T-helper 1 cell (primary cell): ENCODE data around the gene MYZAP.
A peak's percentile ranks its signal among the peaks of the same experiment; 100 is the strongest.

Source experiments
- DNase-seq, 5 donors: peaks; one replicate each; pipeline ENCODE4 v3.0.0-alpha.2; 2012 to 2020

The MYZAP gene

GRCh38 chr15:57705746-57706404 is 114.2 kb downstream of the MYZAP start:
- no peak for DNase-seq

GRCh38 chr15:57706405-57707209 is 114.9 kb downstream of the MYZAP start, which contains the start of gene POLR2M:
POLR2M (plus strand) TSS chr15:57706714; CDS start chr15:57706843, 129 bp downstream.
- peak; percentile 74 to 96 (median 86) for DNase-seq

GRCh38 chr15:57708047-57708446 is 116.3 kb downstream of the MYZAP start:
- no peak for DNase-seq

- no peak for DNase-seq
These were observed 126.6 kb downstream of the MYZAP start for GRCh38 chr15:57718309-57718708.

- no peak for DNase-seq
These were observed 129.2 kb downstream of the MYZAP start for GRCh38 chr15:57720867-57721266.

- DNase-seq, result no peak
These were observed 134.7 kb downstream of the MYZAP start for GRCh38 chr15:57726411-57726810.

GRCh38 chr15:57727031-57727430 is 135.3 kb downstream of the MYZAP start:
- DNase-seq, result no peak

GRCh38 chr15:57728436-57728835 is 136.7 kb downstream of the MYZAP start:
- no peak for DNase-seq

GRCh38 chr15:57730876-57731275 is 139.2 kb downstream of the MYZAP start:
- no peak for DNase-seq

- DNase-seq, result no peak
These were observed 139.9 kb downstream of the MYZAP start for GRCh38 chr15:57731530-57732103.

- DNase-seq, result peak in 3 of 5 donors; percentile 12 to 36 (median 25)
These were observed 141.0 kb downstream of the MYZAP start for GRCh38 chr15:57732526-57733331.

- no peak for DNase-seq
These were observed 143.2 kb downstream of the MYZAP start for GRCh38 chr15:57734860-57735259.
